H1 (cell line): ENCODE results near the gene PRKCSH. TPM values are rescaled to one million over a fixed set of nuclear protein-coding genes. Genes with fewer than 3 reads are reported as not detected.

Experiments used
- BRCA1 ChIP-seq: IDR thresholded peaks from 2 replicates; pipeline ENCODE4 v1.6.1; 2012; ENCODE audit warnings: low read depth, low read length, improper control_type of control experiment
- CHD2 ChIP-seq: IDR thresholded peaks from 2 replicates; pipeline ENCODE4 v1.6.1; 2012; ENCODE audit warnings: low read length, improper control_type of control experiment
- CTBP2 ChIP-seq: IDR thresholded peaks from 2 replicates; pipeline ENCODE4 v1.7.0; 2011; ENCODE audit warnings: borderline replicate concordance, mild to moderate bottlenecking, moderate library complexity, mixed read lengths, low read length; ENCODE audit not compliant: insufficient read depth, insufficient read length
- GTF2F1 ChIP-seq: IDR thresholded peaks from 2 replicates; pipeline ENCODE4 v1.6.1; 2012; ENCODE audit warnings: low read depth, low read length, improper control_type of control experiment, borderline replicate concordance
- JUN ChIP-seq: IDR thresholded peaks from 2 replicates; pipeline ENCODE4 v1.6.1; 2011; ENCODE audit warnings: low read depth, mild to moderate bottlenecking, improper control_type of control experiment, low read length
- KDM1A ChIP-seq: fragments of 200-600, 300-600 bp; sonication (generic); IDR thresholded peaks from 2 replicates; pipeline ENCODE4 v1.7.1; 2016; ENCODE audit warnings: mild to moderate bottlenecking, low read length, borderline replicate concordance
- MAFK ChIP-seq: IDR thresholded peaks from 2 replicates; pipeline ENCODE4 v1.6.1; 2012; ENCODE audit warnings: low read depth, mild to moderate bottlenecking, improper control_type of control experiment, low read length
- SIRT6 ChIP-seq: IDR thresholded peaks from one replicate; pipeline ENCODE4 v1.7.1; 2012; ENCODE audit warnings: low read length, inconsistent platforms
- polyA plus RNA-seq, 7 experiments: library from polyadenylated mRNA; depleted of rRNA in 3 of 7; stranded (reverse) in 5 of 7; unstranded in 2 of 7; fragments of >200 nt in 5 of 7; fragments of 200-250 nt in 2 of 7; gene quantifications; 1 replicate in 5 of 7; 2 replicates in 1 of 7; 4 replicates in 1 of 7; pipeline versions ENCODE4 v1.2.1 to v1.2.3, GENCODE V29; 2011 to 2013; ENCODE audit warnings: missing spikeins in 2 of 7, mixed read lengths in 2 of 7
- total RNA-seq: library from RNA; stranded (reverse); fragmentation: NEBNext Ultra II Directional; extraction: Animal tissue kit (Norgen Biotek cat#: 25700); gene quantifications from 2 replicates; pipeline ENCODE4 v1.2.1, GENCODE V29; 2021
- TF ChIP-seq, protein P1 (sequence below): IDR thresholded peaks from 2 replicates; pipeline ENCODE4 v1.6.1; 2011; ENCODE audit warnings: low read length, improper control_type of control experiment

Gene PRKCSH
- total and polyA plus RNA-seq, 2 of the 8 experiments (the other 6 are each of a cell fraction or from before 2014, with no cell fraction given): 97.2 to 337 TPM

DNA sequence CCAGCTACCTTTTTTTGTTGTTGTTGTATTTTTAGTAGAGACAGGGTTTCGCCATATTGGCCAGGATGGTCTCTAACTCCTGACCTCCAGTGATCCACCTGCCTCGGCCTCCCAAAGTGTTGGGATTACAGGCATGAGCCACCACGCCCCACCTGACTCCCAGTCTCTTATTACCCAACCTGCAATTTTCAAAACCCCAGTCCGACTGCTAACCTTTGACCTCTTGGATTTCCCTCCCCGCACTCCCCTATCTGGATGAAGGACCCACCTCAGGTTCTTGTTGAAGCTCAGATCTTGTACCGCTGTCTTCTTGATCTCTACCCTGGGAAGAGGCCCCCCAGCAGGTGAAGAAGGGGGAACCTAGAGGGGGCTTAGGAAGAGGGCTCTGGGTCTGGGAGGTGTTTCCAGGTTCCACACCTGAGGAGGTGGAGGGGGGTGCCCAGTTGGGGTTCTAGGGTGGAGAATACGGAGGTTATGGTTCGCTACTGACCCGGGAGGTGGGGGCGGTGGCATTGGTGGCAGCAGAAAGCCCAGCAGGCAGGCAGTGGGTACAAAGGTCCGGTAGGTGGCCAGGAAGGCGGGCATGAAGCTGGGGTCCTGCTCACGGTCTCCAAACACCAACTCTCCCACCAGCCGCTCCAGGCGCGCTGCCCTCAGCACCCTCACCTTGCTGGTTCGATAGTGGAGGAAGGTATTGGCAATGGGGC lies 18.9 kb upstream of the PRKCSH start (continued):
- TF ChIP-seq, protein P1, sequence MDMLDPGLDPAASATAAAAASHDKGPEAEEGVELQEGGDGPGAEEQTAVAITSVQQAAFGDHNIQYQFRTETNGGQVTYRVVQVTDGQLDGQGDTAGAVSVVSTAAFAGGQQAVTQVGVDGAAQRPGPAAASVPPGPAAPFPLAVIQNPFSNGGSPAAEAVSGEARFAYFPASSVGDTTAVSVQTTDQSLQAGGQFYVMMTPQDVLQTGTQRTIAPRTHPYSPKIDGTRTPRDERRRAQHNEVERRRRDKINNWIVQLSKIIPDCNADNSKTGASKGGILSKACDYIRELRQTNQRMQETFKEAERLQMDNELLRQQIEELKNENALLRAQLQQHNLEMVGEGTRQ: no peak
- no peak for TF ChIP-seq BRCA1
- no peak for TF ChIP-seq GTF2F1
- no peak for TF ChIP-seq CHD2
- no peak for TF ChIP-seq SIRT6
- TF ChIP-seq KDM1A: no peak
- no peak for TF ChIP-seq MAFK
- TF ChIP-seq JUN: no peak
- TF ChIP-seq CTBP2: no peak
